HL-60/S4 treated with phorbol 12-myristate 13-acetate at 8.2 ng/mL for 4 days and 3 days (cell line): ENCODE measurements around the gene ZNF618.

Source experiments
- in situ Hi-C: fragments of 300-500 bp; cut with MboI; formaldehyde crosslinking; loops from 2 replicates; pipeline ENCODE4 v1.15.0; 2022; ENCODE audit warnings: low sequenced_read_pairs

ZNF618 gene

GRCh38 chr9:114089206-114089840 lies 213.2 kb downstream of the ZNF618 start:
- in situ Hi-C loops: loop anchor here (25.0 kb wide), 1 partner anchor 198 kb away; no protein-coding TSS in a partner anchor

- in situ Hi-C loops: loop anchor here (25.0 kb wide), 1 partner anchor 197 kb away; no protein-coding TSS in a partner anchor
Measured at GRCh38 chr9:114090798-114091197, 214.7 kb downstream of the ZNF618 start.

GRCh38 chr9:114091711-114092110 lies 215.6 kb downstream of the ZNF618 start:
- in situ Hi-C loops: loop anchor here (25.0 kb wide), 1 partner anchor 196 kb away; no protein-coding TSS in a partner anchor

- in situ Hi-C loops: loop anchor here (25.0 kb wide), 1 partner anchor 195 kb away; no protein-coding TSS in a partner anchor
Measured at GRCh38 chr9:114092336-114092735, 216.2 kb downstream of the ZNF618 start.

GRCh38 chr9:114093031-114093471 lies 216.9 kb downstream of the ZNF618 start:
- in situ Hi-C loops: loop anchor here (25.0 kb wide), 1 partner anchor 194 kb away; no protein-coding TSS in a partner anchor

GRCh38 chr9:114093761-114094505 lies 217.8 kb downstream of the ZNF618 start:
- in situ Hi-C loops: loop anchor here (25.0 kb wide), 1 partner anchor 193 kb away; no protein-coding TSS in a partner anchor

GRCh38 chr9:114094971-114095370 lies 218.9 kb downstream of the ZNF618 start:
- in situ Hi-C loops: loop anchor here (25.0 kb wide), 1 partner anchor 192 kb away; no protein-coding TSS in a partner anchor

GRCh38 chr9:114096041-114096511 lies 220.0 kb downstream of the ZNF618 start:
- in situ Hi-C loops: loop anchor here (25.0 kb wide), 1 partner anchor 191 kb away; no protein-coding TSS in a partner anchor

- in situ Hi-C loops: loop anchor here (25.0 kb wide), 1 partner anchor 190 kb away; no protein-coding TSS in a partner anchor
Measured at GRCh38 chr9:114096866-114097612, 220.9 kb downstream of the ZNF618 start.

- in situ Hi-C loops: loop anchor here (25.0 kb wide), 1 partner anchor 190 kb away; no protein-coding TSS in a partner anchor
Measured at GRCh38 chr9:114097613-114098020, 221.5 kb downstream of the ZNF618 start.

GRCh38 chr9:114098021-114098935 lies 222.2 kb downstream of the ZNF618 start:
- in situ Hi-C loops: loop anchor here (25.0 kb wide), 1 partner anchor 189 kb away; no protein-coding TSS in a partner anchor

GRCh38 chr9:114098936-114099668 lies 223.0 kb downstream of the ZNF618 start, which contains the start of gene KIF12:
KIF12 (minus strand) TSS chr9:114099292; CDS start chr9:114099276, 16 bp downstream.
- in situ Hi-C loops: loop anchor here (25.0 kb wide), 1 partner anchor 188 kb away; no protein-coding TSS in a partner anchor

- in situ Hi-C loops: loop anchor here (25.0 kb wide), 1 partner anchor 188 kb away; no protein-coding TSS in a partner anchor
Measured at GRCh38 chr9:114099669-114100270, 223.7 kb downstream of the ZNF618 start.

GRCh38 chr9:114100536-114100935 lies 224.4 kb downstream of the ZNF618 start:
- in situ Hi-C loops: no loop called here

- in situ Hi-C loops: no loop called here
Measured at GRCh38 chr9:114102484-114102883, 226.4 kb downstream of the ZNF618 start.

GRCh38 chr9:114105236-114105635 lies 229.1 kb downstream of the ZNF618 start:
- in situ Hi-C loops: no loop called here
